H9 (cell line): ENCODE data around the gene PRSS21. TPM values are rescaled to one million over a fixed set of nuclear protein-coding genes. Genes with fewer than 3 reads are reported as not detected.

ENCODE experiments used
- DNase-seq: peaks from one replicate; pipeline ENCODE4 v3.0.0-alpha.2; 2017
- H2AFZ ChIP-seq: one replicate; pipeline ENCODE4 v1.6.1; 2013; ENCODE audit warnings: mild to moderate bottlenecking, low read length, control low read depth, moderate library complexity
- H2AK5ac ChIP-seq: 2 replicates; pipeline ENCODE4 v1.6.1; 2013; ENCODE audit warnings: low read length, control low read depth, mixed read lengths; ENCODE audit not compliant: insufficient read length
- H2BK120ac ChIP-seq: one replicate; pipeline ENCODE4 v1.6.1; 2013; ENCODE audit warnings: low read depth, mild to moderate bottlenecking, low read length, control low read depth, inconsistent platforms; ENCODE audit not compliant: poor library complexity, severe bottlenecking
- H2BK12ac ChIP-seq: 2 replicates; pipeline ENCODE4 v1.6.1; 2013; ENCODE audit warnings: low read length, control low read depth, mixed read lengths, low read depth; ENCODE audit not compliant: insufficient read length
- H2BK15ac ChIP-seq: 2 replicates; pipeline ENCODE4 v1.6.1; 2013; ENCODE audit warnings: low read depth, low read length, control low read depth
- H2BK20ac ChIP-seq: one replicate; pipeline ENCODE4 v1.6.1; 2013; ENCODE audit warnings: low read depth, mild to moderate bottlenecking, low read length, control low read depth, inconsistent platforms; ENCODE audit not compliant: poor library complexity, severe bottlenecking
- H2BK5ac ChIP-seq: 2 replicates; pipeline ENCODE4 v1.6.1; 2013; ENCODE audit warnings: low read length, control low read depth, mixed read lengths; ENCODE audit not compliant: insufficient read length
- H3K14ac ChIP-seq: 2 replicates; pipeline ENCODE4 v1.6.1; 2013; ENCODE audit warnings: low read length, control low read depth; ENCODE audit not compliant: insufficient read depth
- H3K18ac ChIP-seq: 2 replicates; pipeline ENCODE4 v1.6.1; 2013; ENCODE audit warnings: low read depth, mild to moderate bottlenecking, mixed read lengths, low read length, control low read depth; ENCODE audit not compliant: insufficient read length
- H3K23ac ChIP-seq: 2 replicates; pipeline ENCODE4 v1.6.1; 2013; ENCODE audit warnings: low read length, control low read depth, mixed read lengths, low read depth; ENCODE audit not compliant: insufficient read length
- H3K23me2 ChIP-seq: 2 replicates; pipeline ENCODE4 v1.6.1; 2013; ENCODE audit warnings: low read depth, mild to moderate bottlenecking, mixed read lengths, low read length, control low read depth; ENCODE audit not compliant: insufficient read length, poor library complexity, severe bottlenecking
- H3K27ac ChIP-seq: 2 replicates; pipeline ENCODE4 v1.5.1; 2013; ENCODE audit warnings: low read length, control low read depth, mixed read lengths, low read depth; ENCODE audit not compliant: insufficient read length
- H3K27me3 ChIP-seq: 2 replicates; pipeline ENCODE4 v1.6.1; 2013; ENCODE audit warnings: low read length, control low read depth, inconsistent platforms; ENCODE audit not compliant: insufficient read depth
- H3K4ac ChIP-seq: 2 replicates; pipeline ENCODE4 v1.6.1; 2013; ENCODE audit warnings: low read depth, mild to moderate bottlenecking, control low read depth, inconsistent platforms, low read length, moderate library complexity
- H3K4me1 ChIP-seq: 2 replicates; pipeline ENCODE4 v1.6.1; 2013; ENCODE audit warnings: low read length, control low read depth, inconsistent platforms; ENCODE audit not compliant: insufficient read depth
- H3K4me2 ChIP-seq: 2 replicates; pipeline ENCODE4 v1.6.1; 2013; ENCODE audit warnings: low read length, control low read depth, mixed read lengths; ENCODE audit not compliant: insufficient read length, insufficient read depth
- H3K56ac ChIP-seq: 2 replicates; pipeline ENCODE4 v1.6.1; 2013; ENCODE audit warnings: low read depth, mild to moderate bottlenecking, mixed read lengths, low read length, control low read depth; ENCODE audit not compliant: insufficient read length
- H3K79me1 ChIP-seq: 2 replicates; pipeline ENCODE4 v1.6.1; 2013; ENCODE audit warnings: low read depth, mild to moderate bottlenecking, moderate library complexity, low read length, control low read depth, inconsistent platforms; ENCODE audit not compliant: insufficient read depth, poor library complexity, severe bottlenecking
- H3K79me2 ChIP-seq: 2 replicates; pipeline ENCODE4 v1.6.1; 2013; ENCODE audit warnings: low read length, control low read depth, inconsistent platforms; ENCODE audit not compliant: insufficient read depth
- H3K9ac ChIP-seq: 2 replicates; pipeline ENCODE4 v1.6.1; 2013; ENCODE audit warnings: low read length, control low read depth, mixed read lengths; ENCODE audit not compliant: insufficient read length; ENCODE audit errors: extremely low read depth
- H3K9me3 ChIP-seq: one replicate; pipeline ENCODE4 v1.6.1; 2013; ENCODE audit warnings: low read depth, low read length, inconsistent platforms; ENCODE audit not compliant: control insufficient read depth
- H3T11ph ChIP-seq: one replicate; pipeline ENCODE4 v1.6.1; 2013; ENCODE audit warnings: mild to moderate bottlenecking, low read length, control low read depth, inconsistent platforms
- H4K20me1 ChIP-seq: one replicate; pipeline ENCODE4 v1.6.1; 2013; ENCODE audit not compliant: control insufficient read depth, insufficient read length, insufficient read depth
- H4K5ac ChIP-seq: 2 replicates; pipeline ENCODE4 v1.6.1; 2013; ENCODE audit warnings: low read depth, mild to moderate bottlenecking, mixed read lengths, low read length, control low read depth; ENCODE audit not compliant: insufficient read length
- H4K8ac ChIP-seq: replicated peaks from 2 replicates; pipeline ENCODE4 v1.6.1; 2013; ENCODE audit warnings: low read length, control low read depth, mixed read lengths, low read depth; ENCODE audit not compliant: insufficient read length
- H4K91ac ChIP-seq: 2 replicates; pipeline ENCODE4 v1.6.1; 2013; ENCODE audit warnings: low read depth, mild to moderate bottlenecking, moderate library complexity, mixed read lengths, low read length, control low read depth; ENCODE audit not compliant: insufficient read length
- H3K27ac Mint-ChIP-seq, 3 experiments: 2 replicates in 2 of 3; 3 replicates in 1 of 3; pipeline ENCODE4 v1.8.0; 2020 to 2021; ENCODE audit warnings: mixed read lengths in 3 of 3, mild to moderate bottlenecking in 1 of 3, moderate library complexity in 1 of 3
- H3K27me3 Mint-ChIP-seq: 2 replicates; pipeline ENCODE4 v1.8.0; 2021; ENCODE audit warnings: low read depth, mild to moderate bottlenecking, moderate library complexity, mixed read lengths
- H3K36me3 Mint-ChIP-seq, 3 experiments: 2 replicates in 2 of 3; 3 replicates in 1 of 3; pipeline ENCODE4 v1.8.0; 2020 to 2021; ENCODE audit warnings: low read depth in 3 of 3, mixed read lengths in 3 of 3; ENCODE audit not compliant: insufficient read depth in 1 of 3
- H3K4me1 Mint-ChIP-seq, 2 experiments: 2 replicates each; pipeline ENCODE4 v1.8.0; 2020; ENCODE audit warnings: mixed read lengths in 2 of 2
- H3K4me3 Mint-ChIP-seq, 2 experiments: 2 replicates in 1 of 2; 3 replicates in 1 of 2; pipeline ENCODE4 v1.8.0; 2020 to 2021; ENCODE audit warnings: mild to moderate bottlenecking in 2 of 2, mixed read lengths in 2 of 2, moderate library complexity in 1 of 2
- H3K9me3 Mint-ChIP-seq, 2 experiments: 2 replicates in 1 of 2; 3 replicates in 1 of 2; pipeline ENCODE4 v1.8.0; 2020; ENCODE audit warnings: mild to moderate bottlenecking in 2 of 2, mixed read lengths in 2 of 2, moderate library complexity in 1 of 2
- CTCF ChIP-seq: fragments of 200-600 bp; sonication (generic); conservative IDR thresholded peaks from 3 replicates; pipeline ENCODE4 v1.8.0; 2021; ENCODE audit warnings: antibody characterized with exemption, mild to moderate bottlenecking
- WGBS: extraction: QIAGEN DNeasy Blood & Tissue Kit; methylation state at CpG from one replicate; pipeline ENCODE4 v1.1.7; 2013; ENCODE audit warnings: missing lambda C conversion rate, low lambda C conversion rate, mixed read lengths; ENCODE audit not compliant: insufficient read length; ENCODE audit errors: extremely low coverage; 5-methylcytosine and 5-hydroxymethylcytosine counted together
- total RNA-seq: library from RNA; stranded (reverse); gene quantifications from 2 replicates; pipeline ENCODE4 v1.2.1, GENCODE V29; 2021

PRSS21 gene
- total RNA-seq, 1 experiment from 2014 or later, result not detected

- Histone ChIP-seq H2BK120ac (no peak overlapping the region), H3K27ac (no peak overlapping the region), H3K79me1 (no peaks in the 10 kb centered on the region), H2BK12ac (no peak overlapping the region), H3K27me3 (no peaks in the 10 kb centered on the region; the same call in 1 of the 2 replicates), H3K79me2 (no peaks in the 10 kb centered on the region), H2BK15ac (no peak overlapping the region), H3K18ac (no peak overlapping the region), H3K4ac (no peak overlapping the region), H4K91ac (no peak overlapping the region), H2BK20ac (no peak overlapping the region), H4K8ac (no peak overlapping the region), H3K23me2 (no peaks in the 10 kb centered on the region), H3K4me2 (no peak overlapping the region), H3K23ac (no peak overlapping the region), H4K5ac (no peak overlapping the region), H2AK5ac (no peak overlapping the region), H3K56ac (no peak overlapping the region), H3K4me1 (peaks cover 3% of the 10 kb centered on the region; the same call in 1 of the 2 replicates), H2AFZ (no peak overlapping the region), H4K20me1 (no peaks in the 10 kb centered on the region), H3K14ac (no peak overlapping the region), H3K9ac (no peak overlapping the region), H3T11ph (no peak overlapping the region), H3K9me3 (no peaks in the 10 kb centered on the region), H2BK5ac (no peak overlapping the region)
- Mint-ChIP-seq H3K27me3 (peaks cover 13% of the 10 kb centered on the region), H3K27ac (no peak overlapping the region; a peak in 1 of 7 replicates), H3K4me3 (no peak overlapping the region), H3K9me3 (peaks cover 0 to 3% of the 10 kb centered on the region in 2 experiments; a peak in 3 of 5 replicates), H3K36me3 (no peaks in the 10 kb centered on the region), H3K4me1 (peaks cover 17 to 20% of the 10 kb centered on the region in 2 experiments)
- WGBS, result no CpG with 5 or more reads among the region's 15 CpGs
- DNase-seq, result no peak
- TF ChIP-seq CTCF, result no peak
Observed at GRCh38 chr16:2839650-2840450, 22.8 kb downstream of the PRSS21 start.
